ENCODE data around the gene SCYGR4. TPM values are rescaled to one million over a fixed set of nuclear protein-coding genes. Genes with fewer than 3 reads are reported as not detected.
"Not testable (repeated sequence)": the region's sequence is repeated elsewhere in the genome, so short reads cannot be mapped to it uniquely, and the experiment has no call there.

The SCYGR4 gene
- total RNA-seq, 3 donors from 2014 or later: not detected

GRCh38 chr2:227661025-227661649, 43.8 kb downstream of the SCYGR4 start:
- intact Hi-C loops (cut with DNase I; ENCODE audit: low total_unique reads): no loop called here
- Histone ChIP-seq H3K9me3 (no peaks in the 10 kb centered on the region), H3K27me3 (no peaks in the 10 kb centered on the region)

GRCh38 chr2:227661827-227662226, 44.5 kb downstream of the SCYGR4 start:
- no peaks in the 10 kb centered on the region for H3K4me1 ChIP-seq
- intact Hi-C loops (cut with DNase I; ENCODE audit: low total_unique reads): no loop called here
- no peaks in the 10 kb centered on the region for H3K9me3 ChIP-seq
- no peak overlapping the region for H3K27ac ChIP-seq
- no peaks in the 10 kb centered on the region for H3K27me3 ChIP-seq
- no peak overlapping the region for H3K4me3 ChIP-seq
- no peaks in the 10 kb centered on the region for H3K36me3 ChIP-seq
- TF ChIP-seq POLR2AphosphoS5 (IDR thresholded peaks at IDR 0.05): no peak
- TF ChIP-seq, protein P1, sequence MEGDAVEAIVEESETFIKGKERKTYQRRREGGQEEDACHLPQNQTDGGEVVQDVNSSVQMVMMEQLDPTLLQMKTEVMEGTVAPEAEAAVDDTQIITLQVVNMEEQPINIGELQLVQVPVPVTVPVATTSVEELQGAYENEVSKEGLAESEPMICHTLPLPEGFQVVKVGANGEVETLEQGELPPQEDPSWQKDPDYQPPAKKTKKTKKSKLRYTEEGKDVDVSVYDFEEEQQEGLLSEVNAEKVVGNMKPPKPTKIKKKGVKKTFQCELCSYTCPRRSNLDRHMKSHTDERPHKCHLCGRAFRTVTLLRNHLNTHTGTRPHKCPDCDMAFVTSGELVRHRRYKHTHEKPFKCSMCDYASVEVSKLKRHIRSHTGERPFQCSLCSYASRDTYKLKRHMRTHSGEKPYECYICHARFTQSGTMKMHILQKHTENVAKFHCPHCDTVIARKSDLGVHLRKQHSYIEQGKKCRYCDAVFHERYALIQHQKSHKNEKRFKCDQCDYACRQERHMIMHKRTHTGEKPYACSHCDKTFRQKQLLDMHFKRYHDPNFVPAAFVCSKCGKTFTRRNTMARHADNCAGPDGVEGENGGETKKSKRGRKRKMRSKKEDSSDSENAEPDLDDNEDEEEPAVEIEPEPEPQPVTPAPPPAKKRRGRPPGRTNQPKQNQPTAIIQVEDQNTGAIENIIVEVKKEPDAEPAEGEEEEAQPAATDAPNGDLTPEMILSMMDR (IDR thresholded peaks at IDR 0.05): no peak
- no peak for TF ChIP-seq POLR2A (IDR thresholded peaks at IDR 0.05)
- DNase-seq (ENCODE audit: low spot score in 2 of 2): no peak

More at GRCh38 chr2:227661025-227661649, 43.8 kb downstream of the SCYGR4 start:
- no peak overlapping the region for H3K4me3 ChIP-seq
- no peak for DNase-seq (ENCODE audit: low spot score in 2 of 2)
- no peaks in the 10 kb centered on the region for H3K4me1 ChIP-seq
- no peaks in the 10 kb centered on the region for H3K36me3 ChIP-seq
- TF ChIP-seq POLR2A (IDR thresholded peaks at IDR 0.05) (no peak), POLR2AphosphoS5 (IDR thresholded peaks at IDR 0.05) (no peak)
- TF ChIP-seq, protein P1 (IDR thresholded peaks at IDR 0.05): no peak
- H3K27ac ChIP-seq: no peak overlapping the region

- intact Hi-C loops (cut with DNase I; ENCODE audit: low total_unique reads): no loop called here
- no peaks in the 10 kb centered on the region for H3K27me3 ChIP-seq
- no peak overlapping the region for H3K27ac ChIP-seq
- TF ChIP-seq POLR2AphosphoS5 (IDR thresholded peaks at IDR 0.05): no peak
- TF ChIP-seq, protein P1 (IDR thresholded peaks at IDR 0.05): no peak
- TF ChIP-seq POLR2A (IDR thresholded peaks at IDR 0.05): no peak
- no peaks in the 10 kb centered on the region for H3K4me1 ChIP-seq
- H3K4me3 ChIP-seq: no peak overlapping the region
- H3K9me3 ChIP-seq: no peaks in the 10 kb centered on the region
- H3K36me3 ChIP-seq: no peaks in the 10 kb centered on the region
- no peak for DNase-seq (ENCODE audit: low spot score in 2 of 2)
Measured at GRCh38 chr2:227665189-227665940, 48.1 kb downstream of the SCYGR4 start.

DNA sequence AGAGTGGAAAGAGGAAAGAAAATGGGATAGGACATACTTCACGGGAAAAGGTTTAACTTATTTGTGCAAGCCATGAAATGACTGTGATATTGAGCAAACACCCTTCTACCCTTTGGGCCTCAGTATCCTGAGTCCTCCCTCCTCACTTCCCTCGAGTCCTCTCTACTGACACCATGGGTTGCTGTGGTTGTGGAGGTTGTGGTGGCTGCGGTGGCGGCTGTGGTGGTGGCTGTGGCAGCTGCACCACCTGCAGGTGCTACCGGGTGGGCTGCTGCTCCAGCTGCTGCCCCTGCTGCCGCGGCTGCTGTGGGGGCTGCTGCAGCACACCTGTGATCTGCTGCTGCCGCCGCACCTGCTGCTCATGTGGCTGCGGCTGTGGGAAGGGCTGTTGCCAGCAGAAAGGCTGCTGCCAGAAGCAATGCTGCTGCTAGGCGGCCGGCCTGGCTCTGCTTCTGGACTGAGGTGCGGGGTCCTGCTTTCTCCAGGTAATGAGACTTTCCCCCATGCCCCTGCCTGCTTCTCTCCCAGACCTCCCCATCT, 49.4 kb downstream of the SCYGR4 start, which contains the start of gene SCYGR5:
Gene SCYGR5 (plus strand): TSS at position 174 of the 540 bp plus-strand sequence. CDS start 0 bp downstream, at position 174.
- intact Hi-C loops (cut with DNase I; ENCODE audit: low total_unique reads); H3K27me3 ChIP-seq: not testable (repeated sequence)

More for the DNA sequence above, 49.4 kb downstream of the SCYGR4 start, which contains the start of gene SCYGR5:
- H3K27ac ChIP-seq; H3K9me3 ChIP-seq; H3K4me3 ChIP-seq; H3K36me3 ChIP-seq; DNase-seq (ENCODE audit: low spot score in 2 of 2); H3K4me1 ChIP-seq: not testable (repeated sequence)

Other genes with a start within 250 kb of the SCYGR4 start
- not detected for gene TM4SF20, start 238.2 kb upstream of the SCYGR4 start, total RNA-seq
- not detected for gene SCYGR1, start 229.5 kb upstream of the SCYGR4 start, total RNA-seq
- 100 to 1,000 TPM in 1 of 3 donors, 10 to 100 TPM in 2; 77.0 to 145 (median 78.4) TPM for gene AGFG1, start 145.3 kb upstream of the SCYGR4 start, total RNA-seq
- not detected for gene SCYGR2, start 18.6 kb upstream of the SCYGR4 start, total RNA-seq
- not detected for gene SCYGR3, start 2.7 kb upstream of the SCYGR4 start, total RNA-seq
- not detected for gene SCYGR5, start 49.3 kb downstream of the SCYGR4 start, total RNA-seq
- gene SLC19A3, start 100.5 kb downstream of the SCYGR4 start, total RNA-seq: 100 to 1,000 TPM in 1 of 3 donors, 10 to 100 TPM in 2; 29.9 to 278 (median 46.9) TPM
- not detected for gene SCYGR6, start 107.3 kb downstream of the SCYGR4 start, total RNA-seq
- not detected for gene SCYGR7, start 110.8 kb downstream of the SCYGR4 start, total RNA-seq
- gene SCYGR8, start 128.4 kb downstream of the SCYGR4 start, total RNA-seq: not detected
- 1 to 10 TPM in 2 of 3 donors, not detected in 1; 1.3 to 6.7 TPM for gene CCL20, start 196.3 kb downstream of the SCYGR4 start, total RNA-seq

All from breast epithelium (tissue), 4 donors.